Mesenteric fat pad (tissue), 1 donor: ENCODE measurements around the gene RNF166. TPM values are rescaled to one million over a fixed set of nuclear protein-coding genes. Genes with fewer than 3 reads are reported as not detected.

Experiments used
- DNase-seq: peaks from one replicate; pipeline ENCODE4 v3.0.0-alpha.2; 2020; ENCODE audit warnings: low spot score
- microRNA-seq: library from miRNA; unstranded; fragments of <30 nt; microRNA quantifications from one replicate; pipeline ENCODE4 v1.2.0, GENCODE V29; 2020; ENCODE audit warnings: borderline number of aligned reads
- total RNA-seq: library from RNA; stranded (reverse); fragmentation: NEBNext Ultra II Directional; extraction: Animal tissue kit (Norgen Biotek cat#: 25700); gene quantifications from one replicate; pipeline ENCODE4 v1.2.1, GENCODE V29; 2021
- donor health status: DM: yes; HTN: yes; CAD: no.

The RNF166 gene
- total RNA-seq, 1 donor from 2014 or later, result 22.5 TPM

DNA sequence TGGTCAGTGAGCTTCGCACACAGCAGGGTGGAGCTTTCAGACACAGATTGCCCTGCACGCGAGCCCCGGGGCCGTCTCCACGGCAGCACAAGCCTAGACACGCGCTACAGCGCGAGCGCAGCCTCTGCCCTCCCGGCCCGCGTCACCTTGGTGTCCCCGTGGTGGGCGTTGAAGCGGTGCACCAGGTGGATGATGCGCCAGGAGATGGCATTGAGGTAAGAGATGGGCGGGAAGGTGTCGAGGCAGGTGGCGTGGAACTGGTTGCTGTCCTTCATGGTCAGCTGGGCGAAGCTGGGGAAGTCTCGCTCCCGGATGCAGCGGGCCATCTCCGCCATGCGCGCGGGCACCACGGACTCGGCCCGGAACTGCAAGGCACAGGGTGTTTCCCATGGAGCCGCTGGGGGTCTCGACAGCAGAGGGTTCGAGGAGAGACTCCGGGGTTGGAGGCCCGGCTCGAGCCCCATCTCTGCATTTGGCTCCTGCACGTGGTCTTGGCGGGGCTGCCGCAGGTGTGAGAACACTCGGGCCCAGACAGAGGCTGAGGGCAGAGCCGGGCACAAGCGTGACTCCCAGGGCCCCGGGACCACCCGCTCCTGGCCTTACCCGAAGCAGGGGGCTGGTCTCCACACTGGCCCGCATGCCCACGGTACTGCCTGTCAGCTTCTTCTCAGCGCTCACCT, 51.0 kb downstream of the RNF166 start:
- DNase-seq, result no peak

DNA sequence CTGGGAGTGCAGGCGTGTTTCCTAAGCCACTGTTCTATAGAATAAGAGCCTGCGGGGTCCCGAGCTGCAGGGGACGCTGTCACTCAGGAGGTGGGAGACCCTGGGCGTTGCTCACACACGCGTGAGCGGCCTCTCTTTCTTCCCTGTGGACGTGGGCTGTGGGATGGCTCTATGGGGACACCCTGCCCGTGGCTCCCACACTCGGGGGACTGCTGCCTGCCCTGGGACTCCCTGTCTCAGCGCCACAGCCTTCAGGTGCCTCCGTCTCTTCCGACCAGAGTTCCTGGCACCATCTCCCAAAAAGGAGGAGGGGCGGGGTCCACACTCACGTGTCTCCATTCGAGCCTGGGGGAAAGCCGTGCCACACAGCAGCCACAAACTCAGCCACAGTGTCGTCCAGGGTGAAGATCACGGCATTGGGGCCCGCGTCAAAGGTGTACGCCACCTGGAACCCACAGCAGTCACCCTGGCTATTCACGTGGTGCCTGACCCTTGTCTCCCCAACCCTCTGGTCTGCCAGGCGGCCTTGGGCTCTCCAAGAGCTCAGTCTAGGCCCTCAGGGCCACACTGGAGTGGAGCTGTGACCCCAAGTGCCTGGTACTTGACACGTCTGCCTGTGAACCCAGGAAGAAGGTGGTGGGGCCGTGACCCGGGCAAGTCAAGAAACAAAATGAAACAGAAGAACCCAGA, 51.7 kb downstream of the RNF166 start:
- DNase-seq, result no peak

DNA sequence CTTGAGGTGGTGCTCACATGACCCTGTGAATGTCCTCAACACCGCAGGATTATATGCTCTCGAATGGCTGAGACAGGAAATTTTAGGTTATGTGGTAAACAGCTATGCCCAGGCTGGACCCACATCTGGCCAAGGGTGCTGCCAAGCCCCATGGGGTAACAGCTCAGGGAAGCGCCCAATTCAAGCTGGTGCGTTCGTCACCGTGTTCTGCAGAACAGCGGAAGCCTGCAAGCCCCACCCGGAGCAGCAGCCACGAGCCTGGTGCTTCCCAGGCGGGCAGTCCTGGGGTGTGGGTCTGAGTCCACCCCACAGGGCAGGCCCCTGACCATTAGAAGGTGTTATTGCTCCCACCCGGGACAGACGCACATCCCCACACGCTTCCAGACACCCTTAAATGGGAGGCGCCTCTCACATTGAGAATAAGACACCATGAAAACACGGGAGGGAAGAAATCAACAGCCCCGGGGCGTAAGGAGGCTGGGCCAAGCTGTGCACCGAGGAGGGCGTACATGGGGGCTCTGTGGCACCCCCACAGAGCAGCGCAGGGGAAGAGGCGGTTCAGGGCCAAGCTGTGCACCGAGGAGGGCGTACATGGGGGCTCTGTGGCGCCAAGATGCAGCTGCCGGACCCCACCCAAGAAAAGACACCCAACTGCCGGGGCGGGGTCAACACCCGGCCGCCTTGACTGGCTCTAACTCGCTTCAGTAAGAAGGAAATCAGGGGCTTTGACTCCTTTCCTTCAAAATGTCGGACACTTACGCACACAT, 52.4 kb downstream of the RNF166 start:
- no peak for DNase-seq

DNA sequence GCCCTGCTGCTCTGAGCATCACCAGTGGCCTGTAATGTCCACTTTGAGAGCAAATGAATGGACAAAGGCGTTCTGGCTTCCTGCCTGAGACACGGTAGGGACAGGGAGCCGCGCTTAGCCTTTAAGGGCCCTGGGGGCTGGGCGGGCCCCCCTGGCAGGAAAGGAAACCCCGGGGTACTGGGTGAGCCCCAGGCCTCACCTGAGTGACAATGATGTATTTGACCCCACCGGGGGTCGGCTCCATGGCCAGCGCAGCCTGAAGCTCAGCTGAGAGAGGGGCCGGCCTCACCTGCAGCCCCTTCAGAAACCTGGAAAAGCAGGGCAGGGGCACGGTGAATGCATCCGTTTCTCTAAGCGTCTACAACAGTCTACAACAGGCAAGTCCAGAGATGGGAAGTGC, 53.1 kb downstream of the RNF166 start:
- DNase-seq, result no peak

DNA sequence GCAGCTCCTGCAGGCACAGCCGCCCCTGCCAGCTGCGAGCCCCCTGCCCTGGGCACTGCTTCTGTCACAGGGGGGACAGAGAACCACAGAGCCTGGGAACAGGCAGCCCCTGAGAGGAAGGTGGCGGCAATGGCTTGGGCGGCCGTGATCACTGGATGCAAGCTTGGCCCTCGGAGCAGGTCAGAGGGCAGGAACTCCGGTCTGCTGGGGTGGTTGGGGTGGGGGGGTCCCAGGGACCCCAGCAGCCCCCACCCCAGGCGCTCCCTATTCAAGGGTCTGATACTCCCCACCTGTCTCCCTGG, 53.5 kb downstream of the RNF166 start:
- no peak for DNase-seq

DNA sequence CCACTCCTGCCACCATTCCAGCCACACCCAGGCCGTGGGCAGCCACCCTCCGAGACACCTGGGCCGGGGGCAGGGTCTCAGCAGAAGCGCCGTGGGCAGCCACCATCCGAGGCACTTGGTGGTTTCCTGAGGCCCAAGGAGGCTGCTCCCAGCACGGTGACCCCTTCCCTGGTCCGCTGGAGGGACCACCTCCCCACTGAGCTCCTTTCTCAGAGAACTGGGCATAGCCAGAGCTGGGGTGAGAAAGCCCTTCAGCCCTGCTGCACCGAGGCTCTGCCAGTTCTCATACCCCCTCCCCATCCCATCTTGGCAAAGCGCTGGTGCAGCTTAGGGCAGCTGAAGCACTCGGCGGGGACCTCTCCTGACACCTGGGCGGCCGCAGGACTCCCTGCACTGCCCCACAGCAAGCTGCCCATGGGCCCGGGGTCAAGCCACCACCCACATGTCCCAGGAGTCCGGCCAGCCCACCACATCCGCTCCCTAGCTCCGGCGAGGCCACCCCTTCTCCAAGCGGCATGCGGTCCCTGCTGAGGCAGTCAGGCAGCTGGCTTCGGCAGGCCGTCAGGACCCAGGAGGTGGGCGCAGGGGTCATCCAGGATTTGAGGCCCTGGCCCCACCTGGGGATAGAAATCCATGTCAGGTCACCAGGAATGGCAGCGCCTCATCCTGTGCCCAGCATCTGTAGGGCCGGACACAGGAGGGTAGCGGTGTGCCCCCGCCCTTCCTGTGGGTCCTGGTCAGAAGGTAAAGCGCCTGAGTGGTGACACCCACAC, 54.0 kb downstream of the RNF166 start:
- no peak for DNase-seq

DNA sequence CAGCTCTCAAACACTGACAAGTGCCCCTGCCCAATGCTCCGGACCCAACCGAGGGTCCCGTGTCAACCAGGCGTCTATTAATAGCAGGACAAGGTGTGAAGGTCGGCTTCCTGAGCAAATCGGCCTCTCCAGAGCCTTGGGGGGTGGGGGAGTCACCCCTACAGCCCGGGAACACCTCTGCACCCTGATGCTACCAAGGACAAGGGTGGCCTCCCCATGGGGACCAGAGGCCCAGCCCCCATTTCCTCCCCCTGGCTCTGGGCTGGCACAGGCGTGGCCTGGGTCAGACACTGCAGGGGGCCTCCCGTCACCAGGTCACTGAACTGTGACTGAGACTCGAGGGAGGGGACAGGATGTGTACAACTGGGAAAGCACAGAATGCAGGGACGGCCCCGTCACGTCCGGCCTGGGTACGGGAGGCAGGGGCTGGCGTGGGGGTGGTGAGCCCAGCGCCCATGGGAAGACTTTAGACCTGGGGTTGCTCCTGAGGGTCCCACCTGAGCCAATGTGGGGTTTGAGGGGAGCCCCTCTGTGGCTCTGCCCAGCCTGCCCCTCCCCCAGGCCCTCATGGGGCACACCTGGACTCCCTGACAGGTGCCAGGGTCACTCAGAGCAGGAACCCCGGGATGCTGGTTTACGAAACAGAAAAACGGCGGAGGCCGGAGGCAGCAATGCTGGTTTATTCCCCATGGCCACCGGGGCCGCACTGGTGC, 54.8 kb downstream of the RNF166 start:
- DNase-seq, result no peak

DNA sequence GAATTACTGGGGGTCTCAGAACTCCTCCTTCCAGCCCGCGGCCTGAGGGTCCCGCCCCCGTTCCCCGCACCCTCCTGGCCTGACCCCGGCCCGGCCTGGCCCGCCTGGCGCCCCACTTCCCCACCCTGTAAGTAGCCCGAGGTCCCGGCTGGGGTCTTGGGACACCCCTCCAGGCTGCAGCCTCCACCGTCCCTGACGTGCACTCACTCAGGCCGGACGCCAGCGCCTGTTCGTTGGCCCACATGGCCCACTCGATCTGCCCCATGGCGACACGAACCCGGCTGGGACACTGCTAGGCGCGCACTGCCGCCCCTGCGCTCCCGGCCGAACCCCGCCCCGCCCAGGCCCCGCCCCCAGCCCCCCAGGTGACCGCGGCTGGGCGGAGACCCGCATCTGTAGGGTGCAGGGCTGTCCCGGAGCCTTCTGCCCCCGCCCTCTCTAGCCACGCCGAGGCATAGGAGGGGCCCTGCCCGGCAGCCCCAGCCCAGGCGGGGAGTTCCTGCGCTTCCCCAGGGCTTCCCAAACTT, 55.4 kb downstream of the RNF166 start, which contains the start of gene CYBA:
Gene CYBA, minus strand, starts transcription at position 305 of the 527 bp plus-strand sequence. Its CDS starts 40 bp downstream, at position 265.
- DNase-seq, result no peak

DNA sequence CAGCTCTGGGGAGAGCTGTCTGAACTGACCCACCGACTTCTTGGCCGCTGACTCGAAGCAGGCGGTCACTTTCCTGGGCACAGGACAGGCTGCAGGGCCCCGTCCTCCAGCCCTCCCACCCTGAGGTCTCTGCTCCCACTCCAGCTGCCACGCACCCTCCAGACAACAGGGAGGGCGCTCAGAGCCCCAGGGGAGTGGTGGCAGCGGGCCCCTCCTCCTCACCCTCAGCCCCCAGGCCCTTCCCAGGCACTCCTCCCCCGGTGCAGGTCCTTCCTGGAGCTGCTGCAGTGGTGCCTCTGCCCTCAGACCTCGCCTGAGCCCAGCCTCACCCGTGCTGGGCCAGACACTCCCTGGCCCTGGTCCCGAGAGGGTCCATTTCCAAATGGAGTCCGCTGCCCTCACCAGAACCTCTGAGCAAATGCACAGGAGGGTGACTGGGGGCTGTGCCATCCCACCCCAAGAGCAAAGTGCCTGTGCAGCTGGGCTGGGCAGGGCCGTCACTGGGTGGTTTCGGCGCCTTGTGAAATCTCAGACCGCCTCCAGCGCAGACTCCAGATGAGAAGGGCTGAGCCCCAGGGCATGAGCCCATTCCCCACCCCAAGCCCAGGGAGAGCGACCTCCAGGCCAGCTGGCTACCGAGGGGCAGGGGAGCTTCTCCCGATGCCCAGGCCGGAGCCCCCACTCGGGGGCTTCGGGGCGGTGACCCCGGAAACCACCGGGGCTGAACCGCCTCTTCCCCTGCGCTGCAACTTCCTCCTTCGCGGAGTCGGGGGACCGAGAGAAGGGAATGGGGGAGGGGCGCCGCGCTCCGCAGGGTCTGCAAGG, 56.1 kb downstream of the RNF166 start:
- no peak for DNase-seq

DNA sequence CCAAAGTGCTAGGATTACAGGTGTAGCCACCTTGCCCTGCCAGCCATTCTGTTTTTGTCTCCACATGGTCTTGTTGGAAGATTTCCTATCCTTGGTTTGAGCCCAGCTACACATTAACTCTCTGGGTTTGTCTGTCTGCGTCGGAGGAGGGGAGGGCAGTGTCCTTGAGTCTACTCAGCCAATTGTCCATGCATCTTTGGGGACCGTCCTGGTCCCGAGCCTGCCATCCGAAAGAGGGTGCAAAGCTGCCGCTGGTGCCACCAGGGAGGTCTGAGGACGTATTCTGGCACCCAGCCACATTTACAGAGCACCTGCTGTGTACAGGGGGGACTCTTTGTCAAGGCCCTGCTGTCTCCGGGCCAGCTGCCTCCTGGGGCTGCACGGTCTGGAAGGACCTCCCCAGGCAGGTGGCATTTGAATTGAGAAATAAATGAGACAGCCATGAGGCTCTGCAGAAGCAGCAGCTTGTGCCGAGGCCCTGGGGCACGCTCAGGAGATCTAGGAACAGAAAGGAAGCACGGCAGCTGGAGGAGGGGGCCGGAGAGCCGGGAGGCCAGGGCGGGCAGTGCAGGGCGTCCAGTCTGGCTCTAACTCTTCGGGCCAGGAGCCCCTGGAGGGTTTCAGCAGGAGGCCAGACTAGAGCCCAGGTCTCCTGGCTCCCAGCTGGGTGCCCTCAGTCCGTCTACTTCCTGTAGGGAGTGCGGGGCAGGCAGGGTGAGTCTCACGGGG, 56.8 kb downstream of the RNF166 start:
- no peak for DNase-seq

DNA sequence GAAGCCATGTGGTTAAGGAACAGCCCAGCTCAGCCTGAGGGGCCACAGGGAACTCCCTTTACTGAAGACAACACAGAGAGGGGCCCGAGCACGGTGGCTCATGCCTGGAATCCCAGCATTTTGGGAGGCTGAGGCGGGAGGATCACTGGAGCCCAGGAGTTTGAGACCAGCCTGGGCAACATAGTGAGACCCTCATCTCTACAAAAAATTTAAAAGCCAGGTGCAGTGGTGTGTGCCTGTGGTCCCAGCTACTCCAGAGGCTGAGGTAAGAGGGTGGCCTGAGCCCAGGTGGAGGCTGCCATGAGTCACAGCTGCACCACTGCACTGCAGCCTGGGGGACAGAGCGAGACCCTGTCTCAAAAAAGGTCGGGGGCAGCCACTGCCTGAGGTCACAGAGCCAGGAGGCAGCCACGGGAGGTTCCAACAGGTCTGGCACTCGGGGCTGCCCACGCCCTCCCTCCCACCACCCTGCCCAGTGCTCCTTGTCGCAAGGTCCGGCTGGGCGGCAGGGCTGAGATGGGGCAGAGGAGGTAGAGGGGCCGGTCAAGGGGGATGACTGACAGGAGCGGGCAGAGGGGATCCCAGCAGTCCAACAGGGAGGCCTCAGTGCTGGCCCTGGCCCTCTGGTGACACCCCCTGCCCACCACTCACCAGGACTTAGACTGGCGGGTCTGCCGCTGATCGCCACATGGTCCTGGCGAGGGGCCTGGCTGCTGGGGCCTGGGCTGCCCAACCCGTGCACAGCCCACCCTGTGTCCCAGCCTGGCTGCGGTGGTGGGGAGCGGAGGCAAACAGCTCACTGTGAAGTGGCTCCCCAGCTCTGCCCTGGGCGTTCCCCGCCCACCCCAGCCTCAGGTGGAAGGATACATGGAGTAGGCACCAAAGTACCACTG, 58.8 kb downstream of the RNF166 start:
- DNase-seq, result no peak

Small RNAs within 50 kb of the gene (microRNA-seq; reads per million reads assigned to microRNA genes)
- gene MIR4722, result not detected

Other genes starting within 250 kb of the RNF166 start
- 39.2 TPM for gene ZC3H18, start 136.0 kb downstream of the RNF166 start, total RNA-seq
- gene IL17C, start 67.8 kb downstream of the RNF166 start, total RNA-seq, result not detected
- gene CYBA, start 55.4 kb downstream of the RNF166 start, total RNA-seq, result 183 TPM
- 22.9 TPM for gene MVD, start 43.3 kb downstream of the RNF166 start, total RNA-seq
- 1.2 TPM for gene SNAI3, start 19.9 kb downstream of the RNF166 start, total RNA-seq
- gene CTU2, start 95 bp upstream of the RNF166 start, total RNA-seq, result 20.3 TPM
- gene PIEZO1, start 78.8 kb upstream of the RNF166 start, total RNA-seq, result 318 TPM
- gene CDT1, start 97.4 kb upstream of the RNF166 start, total RNA-seq, result 0.22 TPM
- gene APRT, start 105.5 kb upstream of the RNF166 start, total RNA-seq, result 96.7 TPM
- 28.6 TPM for gene GALNS, start 150.5 kb upstream of the RNF166 start, total RNA-seq
- gene TRAPPC2L, start 150.7 kb upstream of the RNF166 start, total RNA-seq, result 39.9 TPM
- gene PABPN1L, start 160.3 kb upstream of the RNF166 start, total RNA-seq, result not detected